ENCODE results near the gene ARMC8.

Gene ARMC8

GRCh38 chr3:138307899-138308298 lies 120.8 kb downstream of the ARMC8 start:
- TF ChIP-seq CTCF (IDR thresholded peaks at IDR 0.05; ENCODE audit: insufficient read depth, low read length, missing control alignments), result no peak
- DNase-seq (ENCODE audit: low read depth, low spot score), result no peak
- ChIA-PET POLR2A (no interaction called here), CTCF (interaction anchor here (0.8 kb wide), 2 partner anchors 16 to 615 kb away, joined by 3 read pairs; no protein-coding TSS in a partner anchor)
- no peak overlapping the region for H3K4me3 ChIP-seq (ENCODE audit: low read depth, low read length)

- ChIA-PET CTCF (no interaction called here), POLR2A (no interaction called here)
- no peak overlapping the region for H3K4me3 ChIP-seq (ENCODE audit: low read depth, low read length)
- DNase-seq (ENCODE audit: low read depth, low spot score), result no peak
- no peak for TF ChIP-seq CTCF (IDR thresholded peaks at IDR 0.05; ENCODE audit: insufficient read depth, low read length, missing control alignments)
These were observed 121.7 kb downstream of the ARMC8 start for GRCh38 chr3:138308783-138309182.

GRCh38 chr3:138310494-138310893 lies 123.4 kb downstream of the ARMC8 start:
- no peak overlapping the region for H3K4me3 ChIP-seq (ENCODE audit: low read depth, low read length)

GRCh38 chr3:138314751-138315150 lies 127.7 kb downstream of the ARMC8 start:
- ChIA-PET CTCF (interaction anchor here (1.0 to 3.0 kb wide), 4 partner anchors 10 to 17 kb away, joined by 3 to 11 read pairs (median 6); partner anchors contain the start of gene NME9), POLR2A (no interaction called here)
- DNase-seq (ENCODE audit: low read depth, low spot score), result no peak

More at GRCh38 chr3:138310494-138310893, 123.4 kb downstream of the ARMC8 start:
- POLR2A ChIA-PET, result no interaction called here
- DNase-seq (ENCODE audit: low read depth, low spot score), result no peak
- TF ChIP-seq CTCF (IDR thresholded peaks at IDR 0.05; ENCODE audit: insufficient read depth, low read length, missing control alignments), result no peak
- CTCF ChIA-PET, result no interaction called here

GRCh38 chr3:138317687-138318086 lies 130.6 kb downstream of the ARMC8 start:
- H3K4me3 ChIP-seq (ENCODE audit: low read depth, low read length), result no peak overlapping the region
- no peak for TF ChIP-seq CTCF (IDR thresholded peaks at IDR 0.05; ENCODE audit: insufficient read depth, low read length, missing control alignments)
- no peak for DNase-seq (ENCODE audit: low read depth, low spot score)
- CTCF ChIA-PET, result interaction anchor here (1.1 to 1.4 kb wide), 2 partner anchors 8 to 11 kb away, joined by 3 to 6 read pairs; no protein-coding TSS in a partner anchor
- POLR2A ChIA-PET, result no interaction called here

More at GRCh38 chr3:138314751-138315150, 127.7 kb downstream of the ARMC8 start:
- no peak overlapping the region for H3K4me3 ChIP-seq (ENCODE audit: low read depth, low read length)
- no peak for TF ChIP-seq CTCF (IDR thresholded peaks at IDR 0.05; ENCODE audit: insufficient read depth, low read length, missing control alignments)

GRCh38 chr3:138323971-138324370 lies 136.9 kb downstream of the ARMC8 start:
- no peak overlapping the region for H3K4me3 ChIP-seq (ENCODE audit: low read depth, low read length)
- no peak for TF ChIP-seq CTCF (IDR thresholded peaks at IDR 0.05; ENCODE audit: insufficient read depth, low read length, missing control alignments)
- ChIA-PET POLR2A (no interaction called here), CTCF (interaction anchor here (1.6 kb wide), 1 partner anchor 16 kb away, joined by 3 read pairs; no protein-coding TSS in a partner anchor)
- no peak for DNase-seq (ENCODE audit: low read depth, low spot score)
